Kidney (tissue), 14 donors: ENCODE data around the gene CFAP65. TPM values are rescaled to one million over a fixed set of nuclear protein-coding genes. Genes with fewer than 3 reads are reported as not detected.
A peak's percentile ranks its signal among the peaks of the same experiment; 100 is the strongest.

Experiments used
- DNase-seq, 5 donors: peaks; one replicate each; pipeline ENCODE4 v3.0.0-alpha.2; 2013 to 2020
- FAIRE-seq: peaks from 2 replicates; lab custom pipeline; 2012; peaks lifted over from hg19 to GRCh38; lab: Jason Lieb, UNC
- H3K27ac ChIP-seq, 2 donors: one replicate each; pipeline ENCODE4 v1.7.0; 2013; ENCODE audit warnings: low read depth in 2 of 2, low read length in 2 of 2, inconsistent platforms in 1 of 2
- H3K27me3 ChIP-seq: one replicate; pipeline ENCODE4 v1.7.1; 2013; ENCODE audit warnings: low read length, inconsistent platforms; ENCODE audit not compliant: control insufficient read depth, insufficient read depth
- H3K36me3 ChIP-seq, 3 donors: one replicate each; pipeline versions ENCODE4 v1.7.0 to v1.7.1; 2013; ENCODE audit warnings: low read length in 3 of 3, control low read depth in 1 of 3, inconsistent platforms in 1 of 3; ENCODE audit not compliant: insufficient read depth in 3 of 3, control insufficient read depth in 2 of 3
- H3K4me1 ChIP-seq, 3 donors: one replicate each; pipeline versions ENCODE4 v1.7.0 to v1.7.1; 2013; ENCODE audit warnings: low read length in 3 of 3, inconsistent platforms in 1 of 3, low read depth in 1 of 3; ENCODE audit not compliant: control insufficient read depth in 2 of 3, insufficient read depth in 2 of 3
- H3K4me3 ChIP-seq, 3 donors: one replicate each; pipeline versions ENCODE4 v1.7.0 to v1.8.1; 2013; ENCODE audit warnings: low read length in 3 of 3, control low read depth in 1 of 3, inconsistent platforms in 1 of 3
- H3K9ac ChIP-seq, 3 donors: one replicate each; pipeline versions ENCODE4 v1.7.0 to v1.7.1; 2013; ENCODE audit warnings: low read length in 3 of 3, control low read depth in 1 of 3, inconsistent platforms in 1 of 3
- H3K9me3 ChIP-seq, 3 donors: one replicate each; pipeline versions ENCODE4 v1.7.0 to v1.7.1; 2013; ENCODE audit warnings: low read length in 3 of 3, control low read depth in 1 of 3, inconsistent platforms in 1 of 3; ENCODE audit not compliant: control insufficient read depth in 2 of 3, insufficient read depth in 1 of 3
- CTCF ChIP-seq: IDR thresholded peaks from 3 replicates; pipeline ENCODE4 v1.5.1; 2012; ENCODE audit warnings: mild to moderate bottlenecking, moderate library complexity, borderline replicate concordance; ENCODE audit not compliant: insufficient read depth; ENCODE audit errors: extremely low read depth
- intact Hi-C: fragments of 100-400 bp; cut with DNase I; formaldehyde crosslinking; loops from one replicate; pipeline ENCODE4 v1.11.1; 2022
- polyA plus RNA-seq: library from polyadenylated mRNA; stranded (reverse); fragments of 350-450 nt; fragmentation: Illumina TruSeq; extraction: RNeasy Lipid Tissue Mini Kit (QIAGEN cat#74804); gene quantifications from one replicate; pipeline ENCODE4 v1.2.3, GENCODE V29; 2014; ENCODE audit warnings: low read depth, low replicate concordance; ENCODE audit not compliant: insufficient read depth
- total RNA-seq: library from RNA; stranded (reverse); fragmentation: NEBNext Ultra II Directional; extraction: Animal tissue kit (Norgen Biotek cat#: 25700); gene quantifications from one replicate; pipeline ENCODE4 v1.2.1, GENCODE V29; 2021
- donor health status: control.
- donor health status: control.
- donor health status: control.
- donor health status: control.
- donor health status: control.
- donor health status: DM: yes; HTN: yes; CAD: no.
- donor health status: Normal renal cell carcinoma (clear cell type).

Gene CFAP65
- total and polyA plus RNA-seq, 2 donors from 2014 or later: 0.73 to 2.0 TPM

DNA sequence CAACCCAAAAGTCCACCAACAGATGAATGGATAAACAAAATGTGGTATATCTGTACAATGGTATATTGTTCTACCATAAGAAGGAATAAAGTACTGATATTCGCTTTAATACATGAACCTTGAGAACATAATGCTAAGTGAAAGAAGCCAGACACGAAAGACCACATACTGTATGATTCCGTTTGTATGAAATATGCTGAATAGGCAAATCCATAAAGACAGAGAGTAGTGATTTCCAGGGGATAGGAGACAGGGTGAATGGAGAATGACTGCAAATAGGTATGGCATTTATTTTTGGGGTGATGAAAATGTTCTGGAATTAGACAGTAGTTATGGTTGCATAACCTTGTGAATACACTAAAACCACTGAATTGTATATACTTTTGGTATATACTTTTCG lies 48.0 kb upstream of the CFAP65 start:
- intact Hi-C loops: no loop called here
- H3K4me3 ChIP-seq: no peak overlapping the region
- TF ChIP-seq CTCF: no peak
- no peak overlapping the region for H3K9ac ChIP-seq
- no peaks in the 10 kb centered on the region for H3K4me1 ChIP-seq
- H3K9me3 ChIP-seq: no peaks in the 10 kb centered on the region
- H3K27me3 ChIP-seq: no peaks in the 10 kb centered on the region
- no peak for FAIRE-seq
- H3K36me3 ChIP-seq: peaks cover 0 to 5% (median 0%) of the 10 kb centered on the region in 3 donors
- no peak overlapping the region for H3K27ac ChIP-seq
- no peak for DNase-seq

DNA sequence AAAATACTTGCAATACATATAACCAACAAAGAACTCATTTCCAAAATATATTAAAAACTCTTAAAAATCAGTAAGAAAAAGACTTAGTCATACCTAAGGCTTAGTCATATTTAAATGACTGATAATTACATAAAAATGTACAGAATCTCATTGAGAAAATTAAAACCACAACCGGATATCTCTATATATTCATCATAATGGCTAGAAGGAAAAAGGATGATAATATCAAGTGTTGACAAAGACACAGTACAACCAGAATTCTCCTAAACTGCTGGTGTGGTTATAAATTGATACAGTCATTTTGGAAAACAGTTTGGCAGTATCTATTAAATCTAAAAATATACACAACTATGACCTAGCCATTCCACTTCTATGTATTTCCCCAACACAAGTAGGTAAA lies 46.5 kb upstream of the CFAP65 start:
- no peak for FAIRE-seq
- no peak for TF ChIP-seq CTCF
- DNase-seq: no peak

DNA sequence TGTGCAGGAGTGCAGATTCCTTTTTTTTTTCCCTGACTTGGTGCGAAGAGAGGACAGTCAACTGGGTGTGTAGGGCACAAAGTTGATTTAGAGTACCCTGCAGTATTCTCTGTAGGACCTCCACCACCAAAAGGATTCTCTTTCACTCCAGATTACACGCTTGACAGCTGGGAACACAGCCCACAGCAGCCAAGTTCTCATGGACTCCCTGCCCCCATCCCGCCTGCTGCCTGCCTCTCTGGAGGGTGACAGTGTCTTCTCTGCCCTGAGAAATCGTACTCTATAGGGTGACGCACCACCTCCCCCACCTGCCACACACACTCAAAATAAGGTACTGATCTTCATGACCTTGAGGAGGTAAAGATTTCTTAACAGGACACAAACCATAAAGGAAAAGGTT lies 46.0 kb upstream of the CFAP65 start:
- Histone ChIP-seq H3K9me3 (no peaks in the 10 kb centered on the region), H3K27ac (no peak overlapping the region), H3K4me3 (no peak overlapping the region), H3K27me3 (no peaks in the 10 kb centered on the region), H3K9ac (no peak overlapping the region), H3K36me3 (no peaks in the 10 kb centered on the region), H3K4me1 (no peaks in the 10 kb centered on the region)
- no peak for FAIRE-seq
- intact Hi-C loops: no loop called here
- peak in 2 of 5 donors; percentile 14 to 27 for DNase-seq
- TF ChIP-seq CTCF: no peak

More for the DNA sequence above, 46.5 kb upstream of the CFAP65 start:
- Histone ChIP-seq H3K9me3 (no peaks in the 10 kb centered on the region), H3K9ac (no peak overlapping the region), H3K36me3 (no peaks in the 10 kb centered on the region), H3K4me3 (no peak overlapping the region), H3K27ac (no peak overlapping the region), H3K4me1 (no peaks in the 10 kb centered on the region), H3K27me3 (no peaks in the 10 kb centered on the region)
- intact Hi-C loops: no loop called here

- Histone ChIP-seq H3K36me3 (no peaks in the 10 kb centered on the region), H3K27ac (no peak overlapping the region), H3K9ac (no peak overlapping the region), H3K27me3 (no peaks in the 10 kb centered on the region), H3K9me3 (no peaks in the 10 kb centered on the region), H3K4me3 (no peak overlapping the region), H3K4me1 (no peaks in the 10 kb centered on the region)
- no peak for TF ChIP-seq CTCF
- no peak for DNase-seq
- intact Hi-C loops: no loop called here
- FAIRE-seq: no peak
Observed at GRCh38 chr2:219086196-219086595, 44.9 kb upstream of the CFAP65 start.
